A549 (cell line): ENCODE measurements around the gene OR2AT4. TPM values are rescaled to one million over a fixed set of nuclear protein-coding genes. Genes with fewer than 3 reads are reported as not detected.

Experiments used
- ATAC-seq, 2 experiments: fragments of 200-7000 bp in 1 of 2; fragments of >200 bp in 1 of 2; cut with Nextera tagmentation in 1 of 2; cut with Tn5 transposase in 1 of 2; 3 replicates each; pipeline versions ENCODE4 v1.8.0 to v1.9.1; 2018 to 2020; ENCODE audit warnings: mild to moderate bottlenecking in 1 of 2, moderate library complexity in 1 of 2
- CTCF ChIA-PET: fragments of 300-600 bp; sonication (Branson Sonifier 250); formaldehyde crosslinking; extraction: SDS; loops from one replicate; lab custom pipeline; 2021; ENCODE audit warnings: antibody characterized with exemption, inconsistent platforms; lab: Yijun Ruan, JAX
- POLR2A ChIA-PET: fragments of 350-600 bp; formaldehyde crosslinking; extraction: SDS; loops from one replicate; lab custom pipeline; 2021; ENCODE audit warnings: antibody characterized with exemption, inconsistent platforms; lab: Yijun Ruan, JAX
- DNase-seq, 2 experiments: peaks; one replicate each; pipeline versions ENCODE4 v3.0.0 to v3.0.0-alpha.2; 2011 to 2016; ENCODE audit warnings: low read depth in 1 of 2, low spot score in 1 of 2
- FAIRE-seq: peaks from 2 replicates; lab custom pipeline; 2011; peaks lifted over from hg19 to GRCh38; lab: Jason Lieb, UNC
- H3K27ac ChIP-seq, 2 experiments: fragments of >200 bp; sonication (Bioruptor Twin); formaldehyde crosslinking; 3 replicates each; pipeline ENCODE4 v1.5.1; 2016 to 2017
- H3K4me1 ChIP-seq: fragments of >200 bp; sonication (Bioruptor Twin); formaldehyde crosslinking; 3 replicates; pipeline ENCODE4 v1.6.1; 2016
- H3K4me2 ChIP-seq: fragments of >200 bp; sonication (Bioruptor Twin); formaldehyde crosslinking; 3 replicates; pipeline ENCODE4 v1.6.1; 2016
- H3K4me3 ChIP-seq: fragments of >200 bp; sonication (Bioruptor Twin); formaldehyde crosslinking; 3 replicates; pipeline ENCODE4 v1.5.1; 2016
- H3K9me3 ChIP-seq: fragments of >200 bp; sonication (Bioruptor Twin); formaldehyde crosslinking; 3 replicates; pipeline ENCODE4 v1.6.1; 2016
- ATOH8 ChIP-seq: fragments of 250-450 bp; sonication (Bioruptor Pico); IDR thresholded peaks from 2 replicates; pipeline ENCODE4 v1.5.0; 2020; ENCODE audit warnings: low read depth, mild to moderate bottlenecking, moderate library complexity
- CBX2 ChIP-seq: fragments of 200-600 bp; sonication (generic); IDR thresholded peaks from 2 replicates; pipeline ENCODE4 v1.6.1; 2016; ENCODE audit warnings: low read depth, mild to moderate bottlenecking, borderline replicate concordance
- CHD4 ChIP-seq: fragments of 200-600 bp; sonication (generic); IDR thresholded peaks from 2 replicates; pipeline ENCODE4 v1.6.1; 2016; ENCODE audit warnings: antibody characterized with exemption, mild to moderate bottlenecking, borderline replicate concordance
- CTCF ChIP-seq: fragments of >200 bp; sonication (Bioruptor Twin); formaldehyde crosslinking; IDR thresholded peaks from 3 replicates; pipeline ENCODE4 v1.5.1; 2016
- EHF ChIP-seq: fragments of 250-450 bp; sonication (Bioruptor Pico); IDR thresholded peaks from 2 replicates; pipeline ENCODE4 v1.5.0; 2020; ENCODE audit warnings: mild to moderate bottlenecking
- HES2 ChIP-seq: fragments of >200 bp; sonication (Bioruptor Twin); formaldehyde crosslinking; IDR thresholded peaks from 2 replicates; pipeline ENCODE4 v1.6.1; 2016
- HMGXB4 ChIP-seq: fragments of 250-450 bp; sonication (Bioruptor Pico); IDR thresholded peaks from 2 replicates; pipeline ENCODE4 v1.5.0; 2021; ENCODE audit warnings: mild to moderate bottlenecking, moderate library complexity, borderline replicate concordance
- HOXA7 ChIP-seq: fragments of 250-450 bp; sonication (Bioruptor Pico); IDR thresholded peaks from 2 replicates; pipeline ENCODE4 v1.5.0; 2020; ENCODE audit warnings: mild to moderate bottlenecking, moderate library complexity
- HOXB5 ChIP-seq: fragments of 250-450 bp; sonication (Bioruptor Pico); IDR thresholded peaks from 2 replicates; pipeline ENCODE4 v1.5.0; 2020; ENCODE audit warnings: mild to moderate bottlenecking, moderate library complexity
- KDM1A ChIP-seq: fragments of 200-600 bp; sonication (generic); IDR thresholded peaks from 2 replicates; pipeline ENCODE4 v1.6.1; 2016; ENCODE audit warnings: low read depth, mild to moderate bottlenecking
- KDM5A ChIP-seq: fragments of 200-600 bp; sonication (generic); IDR thresholded peaks from 2 replicates; pipeline ENCODE4 v1.6.1; 2016; ENCODE audit warnings: antibody characterized with exemption, mild to moderate bottlenecking
- MAZ ChIP-seq: fragments of 150-350 bp; IDR thresholded peaks from 2 replicates; pipeline ENCODE4 v1.6.1; 2014; ENCODE audit warnings: antibody characterized with exemption, low read depth, low read length, borderline replicate concordance
- PHF8 ChIP-seq: fragments of 200-600 bp; sonication (generic); IDR thresholded peaks from 2 replicates; pipeline ENCODE4 v1.6.1; 2016; ENCODE audit warnings: low read depth, mild to moderate bottlenecking, antibody characterized with exemption, moderate library complexity, borderline replicate concordance
- RAD21 ChIP-seq, 2 experiments: fragments of >200 bp in 1 of 2; sonication (Bioruptor Twin) in 1 of 2; formaldehyde crosslinking in 1 of 2; IDR thresholded peaks in 1 of 2; conservative IDR thresholded peaks in 1 of 2; 2 replicates in 1 of 2; 3 replicates in 1 of 2; pipeline ENCODE4 v1.6.1; 2012 to 2018; ENCODE audit warnings: inconsistent platforms in 1 of 2
- SMC3 ChIP-seq: fragments of >200 bp; sonication (Bioruptor Twin); formaldehyde crosslinking; IDR thresholded peaks from 3 replicates; pipeline ENCODE4 v1.6.1; 2018; ENCODE audit warnings: inconsistent platforms
- SREBF2 ChIP-seq: fragments of 450-650 bp; IDR thresholded peaks from 2 replicates; pipeline ENCODE4 v1.6.1; 2014; ENCODE audit warnings: mild to moderate bottlenecking, moderate library complexity
- TFCP2L1 ChIP-seq: fragments of 250-450 bp; sonication (Bioruptor Pico); IDR thresholded peaks from 2 replicates; pipeline ENCODE4 v1.5.0; 2021; ENCODE audit warnings: mild to moderate bottlenecking
- ZC3H11A ChIP-seq: fragments of 450-650 bp; IDR thresholded peaks from 2 replicates; pipeline ENCODE4 v1.6.1; 2014; ENCODE audit warnings: antibody characterized with exemption, mild to moderate bottlenecking
- ZSCAN20 ChIP-seq: fragments of 250-450 bp; sonication (Bioruptor Pico); IDR thresholded peaks from 2 replicates; pipeline ENCODE4 v1.8.0; 2022; ENCODE audit warnings: mild to moderate bottlenecking, moderate library complexity
- WGBS: methylation state at CpG from one replicate; pipeline ENCODE4 v1.1.6; 2017; ENCODE audit errors: missing lambda C conversion rate; 5-methylcytosine and 5-hydroxymethylcytosine counted together
- polyA plus RNA-seq, 4 experiments: library from polyadenylated mRNA; depleted of rRNA in 3 of 4; stranded (reverse); fragments of >200 nt; fragmentation: RNase III in 1 of 4; extraction: RNeasy Plus Mini Kit Qiagen cat#74134 plus additional on column Dnase treatment in 1 of 4; gene quantifications; 2 replicates in 3 of 4; 3 replicates in 1 of 4; pipeline ENCODE4 v1.2.3, GENCODE V29; 2011 to 2017

Gene OR2AT4
- polyA plus RNA-seq, 2 of the 4 experiments (the other 2 are of a cell fraction): 0.01 TPM; not detected in 1

- no peak for TF ChIP-seq ATOH8
- TF ChIP-seq SREBF2: no peak
- TF ChIP-seq SMC3: no peak
Measured at GRCh38 chr11:75055511-75055910, 41.2 kb downstream of the OR2AT4 start (continued).

- no peak overlapping the region for H3K27ac ChIP-seq
- no peak overlapping the region for H3K4me2 ChIP-seq
- peaks cover 14% of the 10 kb centered on the region; the same call in 2 of the 3 replicates for H3K9me3 ChIP-seq
- H3K4me1 ChIP-seq: 0 out of 3 replicates have a peak, but pooled peaks cover 4% of the 10 kb centered on the region
- 33% methylated on average over 1 of the region's 1 CpG for WGBS
- no peak overlapping the region for H3K4me3 ChIP-seq
- FAIRE-seq (no peak), DNase-seq (no peak), ATAC-seq (no peak)
- no peak for TF ChIP-seq ATOH8
- POLR2A ChIA-PET: no interaction called here
- CTCF ChIA-PET: interaction anchor here (1.6 kb wide), 1 partner anchor 30 kb away, joined by 3 read pairs; no protein-coding TSS in a partner anchor
Measured at GRCh38 chr11:75052457-75052856, 44.2 kb downstream of the OR2AT4 start.

GRCh38 chr11:75051043-75051442 is 45.6 kb downstream of the OR2AT4 start:
- POLR2A ChIA-PET: no interaction called here
- no peak for ATAC-seq
- peaks cover 14% of the 10 kb centered on the region; the same call in 2 of the 3 replicates for H3K9me3 ChIP-seq
- TF ChIP-seq HOXA7 (CRISPR knock-in tag) (no peak), EHF (no peak), ZC3H11A (no peak), TFCP2L1 (CRISPR knock-in tag) (no peak), RAD21 (conservative IDR thresholded peaks at IDR 0.05 in 1 of 2, IDR thresholded peaks at IDR 0.05 in 1 of 2) (no peak), KDM5A (no peak), KDM1A (no peak), HMGXB4 (CRISPR knock-in tag) (no peak), CHD4 (no peak), ZSCAN20 (CRISPR knock-in tag) (no peak), CBX2 (no peak), MAZ (no peak), PHF8 (no peak), HOXB5 (no peak), CTCF (no peak), HES2 (no peak)
- TF ChIP-seq, all 56 proteins: peak for 0
- 0 out of 3 replicates have a peak, but pooled peaks cover 4% of the 10 kb centered on the region for H3K4me1 ChIP-seq
- DNase-seq: no peak
- 65% methylated on average over 5 of the region's 5 CpGs for WGBS
- no peak for FAIRE-seq
- no peak overlapping the region for H3K27ac ChIP-seq
- no peak overlapping the region for H3K4me3 ChIP-seq
- CTCF ChIA-PET: interaction anchor here (0.7 to 1.2 kb wide), 3 partner anchors 28 to 154 kb away, joined by 3 to 4 read pairs (median 3); no protein-coding TSS in a partner anchor
- no peak overlapping the region for H3K4me2 ChIP-seq
